Measurements from ENCODE around the gene FAM240A.
A peak's percentile ranks its signal among the peaks of the same experiment; 100 is the strongest.

FAM240A gene

DNA sequence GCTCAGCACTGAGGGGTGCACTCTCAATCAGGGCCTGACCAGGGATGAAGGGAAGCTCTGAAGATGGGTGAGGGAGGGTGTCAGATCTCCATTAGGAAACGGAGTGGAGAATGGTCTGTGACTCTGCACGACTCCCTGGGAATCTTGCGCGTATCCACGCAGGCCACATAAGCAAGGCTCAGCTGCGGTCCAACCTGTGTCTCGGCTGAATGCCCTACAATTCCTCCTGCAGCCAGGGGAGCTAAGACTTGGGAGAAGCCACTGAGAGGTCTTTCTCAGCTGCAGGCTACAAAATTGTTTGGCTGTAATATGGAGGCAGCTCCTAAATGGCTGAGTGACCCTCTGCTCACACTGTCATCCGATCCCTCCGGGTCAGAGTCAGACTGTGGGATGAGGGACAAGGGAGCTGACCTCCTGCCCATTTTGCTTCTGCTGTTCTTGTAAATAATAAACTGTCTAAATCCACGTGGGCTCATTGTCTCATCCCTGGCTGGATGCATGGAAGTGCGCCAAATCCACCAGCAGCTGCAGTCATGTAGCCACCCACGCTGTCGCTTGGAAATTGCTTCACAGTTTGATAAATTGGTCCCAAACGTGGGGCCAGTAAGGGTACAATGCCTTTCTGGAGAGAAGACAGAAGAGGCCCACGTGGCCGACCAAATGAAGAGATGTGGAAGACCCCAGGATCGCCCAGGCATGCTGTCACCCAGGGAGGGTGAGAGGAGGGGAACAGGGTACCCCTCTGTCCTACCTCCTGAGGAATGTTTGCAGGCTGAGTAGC is 50.6 kb downstream of the FAM240A start:
- DNase-seq (ENCODE audit: low read depth, low spot score), result no peak

DNA sequence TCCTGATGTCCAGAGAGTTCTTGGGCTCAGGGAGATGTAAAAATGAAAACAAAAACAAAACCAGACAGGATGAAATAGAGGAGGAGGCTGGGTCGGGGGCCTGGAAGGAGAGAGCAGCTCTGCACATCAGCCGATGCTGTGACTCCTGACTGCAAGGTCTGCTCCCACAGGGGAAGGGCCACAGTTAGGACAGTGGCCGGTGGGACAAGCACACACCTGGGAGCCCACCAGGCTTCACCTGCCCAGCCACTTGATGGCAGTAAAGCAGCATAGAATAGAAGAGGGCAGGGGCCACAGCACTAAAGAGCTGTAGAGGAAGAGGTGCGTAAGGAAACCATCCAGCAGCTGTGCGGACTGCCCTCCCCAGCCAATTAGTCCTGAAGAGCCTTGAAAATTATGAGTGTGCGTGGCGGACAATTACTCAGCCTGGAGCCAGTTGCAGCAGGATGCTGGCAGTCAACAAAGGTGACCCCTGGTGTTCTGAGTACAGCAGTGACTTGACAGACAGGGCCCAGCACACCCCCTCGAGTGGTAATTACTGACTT is 51.3 kb downstream of the FAM240A start:
- peak; percentile 73 for DNase-seq (ENCODE audit: low read depth, low spot score)

DNA sequence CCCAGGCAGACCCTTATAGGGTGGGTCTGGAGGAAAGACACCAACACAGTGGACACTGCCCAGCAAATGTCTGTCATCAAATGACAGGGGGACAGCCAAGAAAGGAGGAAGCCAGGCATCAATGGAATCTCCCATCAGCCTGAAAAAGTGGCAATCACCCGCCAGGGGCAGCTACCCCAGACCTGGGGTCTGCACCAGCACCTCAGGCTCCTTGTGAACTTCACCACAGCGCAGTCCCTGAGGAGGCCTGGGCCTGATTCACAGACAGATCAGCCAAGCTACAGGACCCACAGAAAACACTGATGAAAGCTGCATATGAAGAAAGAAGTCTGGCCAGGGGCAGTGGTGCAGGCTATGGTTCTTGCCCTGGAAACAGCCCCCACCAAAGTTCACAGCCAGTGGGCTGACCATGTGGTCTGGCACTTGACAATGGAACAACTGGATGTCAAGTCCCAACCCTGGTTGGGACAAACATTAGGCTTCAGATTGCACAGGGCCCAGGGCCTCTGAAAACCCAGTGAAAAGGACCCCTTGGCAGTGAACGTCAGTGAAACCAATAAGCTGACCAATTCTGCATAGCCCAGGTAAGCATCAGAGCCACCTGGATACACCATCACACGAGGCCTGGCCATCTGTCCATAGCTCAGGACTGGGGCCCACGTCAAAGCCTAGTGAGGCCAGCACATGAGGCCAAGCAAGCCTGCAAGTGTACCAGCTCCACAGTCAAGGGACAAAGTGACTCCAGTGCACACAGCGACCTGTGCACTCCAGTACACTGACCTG is 52.1 kb downstream of the FAM240A start:
- no peak for DNase-seq (ENCODE audit: low read depth, low spot score)

DNA sequence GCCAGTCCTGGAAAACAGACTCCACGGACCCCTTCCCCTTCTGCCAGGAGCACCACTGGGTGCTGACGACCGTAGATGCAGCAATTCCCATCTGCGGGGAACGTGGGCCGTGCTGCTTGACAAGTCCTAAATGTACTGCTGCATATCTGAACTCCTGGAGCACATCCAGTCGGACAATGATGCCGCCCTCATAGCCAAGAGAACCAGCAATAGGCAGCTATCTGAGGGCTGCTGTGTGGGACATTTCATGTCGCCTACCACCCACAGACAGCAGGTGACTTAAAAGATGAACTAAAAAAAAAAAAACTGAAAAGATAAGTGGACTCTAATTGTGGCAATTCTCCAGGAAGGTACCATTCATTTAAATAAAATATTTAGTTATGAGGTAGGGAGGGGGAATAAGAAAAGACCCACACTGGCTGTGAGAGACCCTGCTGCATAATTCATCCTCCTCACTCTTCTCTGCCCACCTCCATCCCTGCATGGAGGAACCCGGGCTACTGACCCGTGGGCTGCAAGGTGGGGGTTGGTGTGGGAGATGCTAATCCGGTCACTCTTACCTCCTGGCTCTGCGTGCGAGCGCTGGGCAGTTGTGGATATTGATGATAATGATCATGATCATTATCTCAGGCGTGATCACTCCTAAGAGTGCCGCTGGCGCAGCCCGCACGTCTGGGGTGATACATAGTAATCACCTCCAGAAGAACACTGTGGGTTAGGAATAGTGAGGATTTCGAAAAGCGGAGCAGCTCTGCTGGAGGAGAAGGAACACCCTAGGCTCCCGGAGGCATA is 52.8 kb downstream of the FAM240A start:
- no peak for DNase-seq (ENCODE audit: low read depth, low spot score)

DNA sequence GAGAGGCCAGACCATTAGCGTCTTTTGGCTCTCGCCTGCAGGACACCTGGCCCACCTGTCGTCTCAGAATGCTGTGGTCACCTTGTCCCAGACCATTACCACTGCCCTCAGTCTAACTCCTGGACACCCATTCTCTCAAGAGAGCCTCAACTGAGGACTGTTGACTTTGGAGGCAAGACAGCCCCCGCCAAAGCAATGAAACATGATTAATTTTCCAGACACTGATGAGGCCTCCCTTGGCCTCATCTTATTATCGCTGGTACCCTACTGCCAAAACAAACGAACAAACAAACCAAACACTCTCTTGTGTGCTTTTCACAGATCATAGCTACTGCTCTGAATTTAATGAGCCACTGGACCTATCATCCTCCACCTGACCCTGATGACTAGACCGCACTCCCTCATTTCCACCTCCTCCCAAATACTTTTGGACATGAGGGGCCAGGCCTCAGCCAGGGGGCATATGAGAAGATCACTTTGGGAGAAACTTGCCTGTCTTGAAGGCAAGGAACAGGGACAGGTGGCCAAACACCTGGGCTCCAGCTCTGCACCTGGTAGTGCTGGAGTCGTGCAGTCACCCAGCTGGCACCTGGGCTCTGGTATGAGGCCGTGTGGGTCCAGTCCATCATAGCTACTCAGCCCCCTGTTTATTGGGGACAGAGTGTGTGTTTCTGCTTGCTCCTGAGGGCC is 53.6 kb downstream of the FAM240A start:
- no peak for DNase-seq (ENCODE audit: low read depth, low spot score)

DNA sequence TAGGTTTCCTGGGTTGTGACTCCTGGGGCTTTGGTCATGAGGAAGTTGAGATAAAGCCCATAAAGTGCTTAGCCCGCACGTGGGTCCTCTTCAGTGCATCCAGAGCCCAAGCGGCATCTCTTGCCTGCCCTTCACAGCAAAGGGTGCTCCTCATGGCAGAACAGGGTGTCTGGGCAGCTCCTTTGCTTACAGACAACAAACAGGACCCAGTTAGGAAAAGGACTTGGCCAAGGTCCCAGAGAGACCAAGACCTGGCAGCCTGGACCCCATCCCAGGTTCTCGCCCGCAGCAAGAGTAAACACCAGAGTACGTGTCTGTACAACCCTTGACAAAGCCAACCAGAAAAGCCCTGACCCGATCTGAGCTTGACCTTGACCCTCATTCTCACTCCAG is 54.1 kb downstream of the FAM240A start:
- DNase-seq (ENCODE audit: low read depth, low spot score), result no peak

DNA sequence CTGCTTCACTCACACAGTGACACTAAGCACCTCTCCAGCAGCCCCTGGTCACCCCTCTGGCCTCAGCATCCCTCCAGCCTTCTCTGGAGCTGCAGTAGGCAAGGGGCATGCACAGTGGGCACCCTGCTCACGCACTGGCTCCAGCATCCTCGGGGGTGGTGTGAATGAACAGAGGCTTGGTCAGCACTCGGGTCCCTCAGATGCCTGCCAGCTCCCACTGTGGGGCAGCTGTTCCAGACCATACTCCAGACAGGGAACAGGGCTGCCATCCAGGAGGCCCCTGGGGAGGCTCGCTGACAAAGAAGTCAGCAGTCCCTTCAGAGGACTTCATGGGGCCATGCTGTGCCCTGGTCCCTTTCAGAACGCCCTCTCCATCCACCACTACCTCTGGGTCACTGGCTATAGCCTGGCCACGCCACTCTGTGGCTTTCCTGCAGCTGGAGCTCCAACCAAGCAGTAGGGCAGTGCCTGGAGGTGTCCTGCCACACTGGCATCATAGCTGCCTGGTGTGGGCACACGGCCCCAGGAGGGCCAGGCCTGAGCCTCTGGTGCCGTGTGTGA is 54.8 kb downstream of the FAM240A start:
- DNase-seq (ENCODE audit: low read depth, low spot score), result no peak

DNA sequence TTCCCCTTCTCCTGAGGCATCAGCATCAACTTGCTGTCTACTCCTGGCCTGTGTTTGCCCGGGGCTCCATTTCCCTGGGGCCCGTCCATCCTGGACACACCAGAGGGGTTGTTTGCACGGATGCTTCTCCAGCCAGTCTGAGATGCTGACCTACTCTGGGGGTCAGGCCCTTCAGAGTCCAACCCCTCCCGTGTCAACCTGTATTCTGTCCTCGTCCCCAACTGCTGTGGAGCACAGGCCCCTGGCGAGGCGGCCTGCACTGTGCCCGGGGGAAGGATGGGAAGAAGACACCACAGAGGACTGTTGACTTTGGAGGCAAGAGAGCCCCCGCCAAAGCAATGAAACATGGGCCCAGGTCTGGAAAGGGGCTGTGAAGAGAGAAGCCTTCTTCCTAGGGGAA is 55.3 kb downstream of the FAM240A start:
- DNase-seq (ENCODE audit: low read depth, low spot score), result no peak

DNA sequence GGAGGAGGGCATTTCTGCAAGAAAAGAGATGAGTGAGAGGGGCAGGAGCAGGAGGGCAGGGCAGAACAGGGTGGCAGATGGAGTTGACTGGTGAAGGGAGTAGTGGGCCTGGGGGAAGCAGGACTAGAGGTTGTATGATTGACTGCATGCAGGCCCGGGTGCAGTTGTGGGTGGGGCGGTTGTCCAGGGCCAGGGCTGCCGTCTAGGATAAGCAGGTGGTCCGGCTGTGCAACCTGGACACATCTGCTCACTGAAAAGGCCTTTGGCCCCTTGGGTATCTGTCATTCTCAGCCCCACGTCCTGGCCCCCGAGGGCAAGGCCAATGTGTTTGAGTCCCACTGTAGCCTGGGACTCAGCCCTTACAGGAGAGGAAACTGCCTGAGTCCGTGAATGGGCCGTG is 55.8 kb downstream of the FAM240A start:
- no peak for DNase-seq (ENCODE audit: low read depth, low spot score)

DNA sequence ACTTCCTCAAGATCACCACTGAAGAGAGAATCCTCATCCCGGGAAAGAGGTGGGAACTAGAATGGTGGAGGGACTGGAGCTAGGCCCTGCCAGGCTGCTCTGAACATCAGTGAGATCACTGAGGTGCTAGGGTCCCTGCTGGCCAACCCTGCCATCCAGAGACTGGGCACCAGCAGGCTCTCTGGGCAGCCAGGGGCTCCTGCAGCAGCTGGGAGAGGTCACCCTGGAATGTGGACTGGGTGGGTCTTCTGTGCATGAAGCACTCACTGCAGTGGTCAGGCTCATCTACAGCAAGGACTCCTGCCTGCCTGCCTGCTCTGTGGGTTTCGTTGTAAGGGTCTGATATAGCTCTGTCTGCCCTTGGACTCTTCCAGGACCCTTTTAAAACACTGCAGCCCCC is 56.3 kb downstream of the FAM240A start:
- no peak for DNase-seq (ENCODE audit: low read depth, low spot score)

DNA sequence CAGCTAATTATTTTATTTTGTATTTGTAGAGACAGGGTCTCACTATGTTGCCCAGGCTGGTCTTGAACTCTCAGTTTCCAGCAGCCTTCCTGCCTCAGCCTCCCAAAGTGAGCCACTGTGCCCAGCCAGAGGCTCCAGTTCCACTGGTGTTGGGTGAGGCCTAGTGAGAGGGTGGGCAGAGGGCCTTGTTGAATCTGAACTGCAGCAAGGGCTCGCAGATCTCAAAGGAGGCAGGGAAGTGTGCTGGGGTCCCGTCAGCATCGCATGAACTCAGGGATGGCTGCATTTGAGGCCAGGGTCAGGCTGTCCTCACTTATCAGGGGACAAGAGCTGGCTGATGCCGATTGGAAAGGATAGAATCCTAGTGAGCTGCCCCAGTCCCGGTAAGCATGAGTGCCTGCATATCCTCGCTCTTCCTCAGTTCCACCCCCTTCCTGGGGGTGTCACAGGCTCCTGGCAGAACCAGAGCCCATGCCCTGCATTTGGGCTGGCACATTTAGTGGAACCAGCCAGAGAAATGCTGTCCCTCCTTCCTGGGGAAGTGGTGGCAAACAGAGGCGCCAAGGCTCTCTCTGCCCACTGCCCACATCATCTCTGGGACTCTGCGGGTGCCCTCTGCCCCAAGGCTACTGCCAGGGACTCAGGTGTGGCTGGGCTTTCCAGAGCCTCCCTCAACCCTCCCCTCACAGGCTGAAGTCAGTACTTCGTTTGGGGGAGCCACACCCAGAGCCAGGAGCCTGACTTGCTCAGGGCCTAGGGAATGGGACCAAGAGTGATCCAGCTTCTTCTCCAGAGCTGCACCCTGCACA is 57.1 kb downstream of the FAM240A start:
- no peak for DNase-seq (ENCODE audit: low read depth, low spot score)

DNA sequence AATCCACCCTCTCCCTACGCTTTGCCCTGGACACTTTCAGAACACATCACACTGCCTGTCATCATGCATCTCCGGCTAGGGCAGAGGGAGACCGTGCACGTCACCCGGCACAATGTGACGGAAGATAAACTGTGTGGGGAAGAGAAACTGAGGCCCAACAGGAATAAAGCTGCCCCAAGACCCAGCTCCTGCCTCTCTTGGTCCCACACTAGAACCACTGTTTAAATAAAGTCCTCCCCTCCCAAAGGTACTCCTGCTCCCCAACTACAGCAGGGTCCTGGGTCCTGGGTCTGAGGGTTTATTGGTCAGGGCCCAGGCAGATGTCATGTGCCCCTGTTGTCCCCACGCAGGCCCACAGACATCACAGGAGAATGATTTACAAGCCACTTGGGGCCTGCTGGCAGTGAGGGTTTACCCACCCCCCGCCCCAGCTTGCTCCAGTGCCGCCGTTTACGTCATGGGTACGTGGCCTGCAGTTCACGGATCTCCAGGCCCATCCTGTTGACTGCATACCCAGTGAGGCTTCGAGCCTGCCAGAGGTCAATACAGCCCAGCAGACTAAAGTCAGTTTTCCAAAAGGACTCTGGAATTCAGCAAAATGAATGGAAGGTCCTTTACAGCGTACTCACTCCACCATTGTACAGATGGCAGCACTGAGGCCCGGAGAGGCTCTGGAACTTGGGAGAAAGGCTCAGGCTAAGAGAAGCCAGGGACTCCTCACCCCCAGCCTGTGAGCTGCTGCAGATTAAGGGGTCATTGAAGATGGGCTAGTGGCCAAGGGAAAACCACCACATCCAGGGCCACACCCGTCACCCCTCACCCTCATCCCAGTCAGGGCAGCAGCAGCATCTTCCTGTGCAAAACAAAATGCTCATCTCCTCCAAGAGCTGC is 57.9 kb downstream of the FAM240A start:
- DNase-seq (ENCODE audit: low read depth, low spot score), result no peak

DNA sequence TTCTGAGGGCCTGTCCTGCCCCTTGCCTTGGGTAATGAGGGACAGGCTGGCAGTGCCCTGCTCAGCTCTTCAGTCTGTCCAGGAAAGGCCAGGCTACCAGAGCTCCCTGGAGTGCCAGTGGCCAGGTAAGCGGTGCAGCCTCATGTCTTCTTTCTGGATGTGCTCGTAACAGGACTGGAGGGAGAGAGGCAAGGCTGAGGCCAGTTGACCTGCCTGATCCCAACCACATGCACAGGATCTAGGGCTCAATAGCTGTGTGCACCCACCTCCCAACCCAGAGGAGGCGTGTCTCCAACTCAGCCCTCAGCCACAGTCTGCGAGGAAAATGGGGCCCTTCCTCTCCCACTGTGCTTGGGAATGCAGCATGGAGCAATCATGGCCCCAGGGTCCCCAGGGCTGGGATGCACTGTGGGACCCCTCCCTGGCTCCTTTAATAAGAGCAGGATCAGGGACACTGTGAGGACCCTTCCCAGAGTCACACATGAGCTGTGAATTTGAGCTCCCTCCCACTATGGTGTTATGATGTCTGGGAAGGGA is 58.6 kb downstream of the FAM240A start:
- no peak for DNase-seq (ENCODE audit: low read depth, low spot score)

DNA sequence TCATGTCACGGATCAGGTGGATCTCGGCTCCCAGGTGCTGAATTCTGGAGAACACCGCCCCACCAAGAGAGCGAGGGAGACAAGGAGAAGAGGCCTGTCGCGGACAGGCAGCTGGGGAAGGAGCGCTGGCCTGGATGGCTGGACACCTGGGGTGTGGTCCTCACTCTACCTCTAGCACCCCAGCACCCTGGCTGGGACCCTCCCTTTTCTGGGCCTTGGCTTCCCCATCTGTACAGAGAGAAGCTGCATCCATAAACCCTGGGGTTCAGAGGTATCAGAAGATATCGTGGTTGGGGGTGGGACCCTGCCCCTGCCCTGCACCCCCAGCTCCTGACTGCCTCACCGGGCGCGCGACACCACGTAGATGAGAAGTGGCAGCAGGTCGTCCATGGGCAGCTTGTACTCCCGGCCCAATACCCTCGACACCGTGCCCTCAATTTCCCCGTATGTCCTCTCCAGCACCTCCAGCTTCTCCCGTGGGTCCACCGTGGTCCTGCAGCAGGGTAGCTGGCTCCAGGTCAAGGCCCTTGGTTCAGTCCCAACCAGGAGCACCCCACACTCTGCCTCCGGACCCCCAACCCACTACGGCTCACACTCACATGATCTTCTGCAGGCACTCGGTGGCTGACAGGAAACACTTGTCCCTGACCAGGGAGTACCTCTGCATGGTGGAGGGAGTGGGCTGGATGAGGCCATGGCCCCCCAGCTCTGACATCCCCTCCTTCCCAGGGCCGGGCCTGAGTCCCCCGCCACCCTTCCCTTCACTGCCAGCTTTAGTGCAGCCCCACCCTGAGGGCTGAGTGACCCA is 59.4 kb downstream of the FAM240A start:
- DNase-seq (ENCODE audit: low read depth, low spot score), result no peak

DNA sequence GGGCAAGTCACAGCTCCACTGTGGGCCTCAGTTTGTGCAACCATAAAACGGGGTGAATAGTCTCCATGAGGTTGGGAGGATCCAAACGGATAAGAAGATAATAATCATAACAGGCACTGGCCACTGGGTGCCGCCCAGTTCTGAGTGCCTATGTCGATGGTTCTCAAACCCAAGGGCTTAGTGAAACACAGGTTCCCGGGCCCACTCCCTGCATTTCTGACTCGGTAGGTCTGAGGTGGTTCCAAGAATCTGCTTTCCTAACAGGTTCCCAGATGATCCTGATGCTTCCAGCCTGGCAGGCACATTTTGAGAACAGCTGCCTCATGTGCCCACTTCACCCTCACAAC is 60.0 kb downstream of the FAM240A start:
- no peak for DNase-seq (ENCODE audit: low read depth, low spot score)

DNA sequence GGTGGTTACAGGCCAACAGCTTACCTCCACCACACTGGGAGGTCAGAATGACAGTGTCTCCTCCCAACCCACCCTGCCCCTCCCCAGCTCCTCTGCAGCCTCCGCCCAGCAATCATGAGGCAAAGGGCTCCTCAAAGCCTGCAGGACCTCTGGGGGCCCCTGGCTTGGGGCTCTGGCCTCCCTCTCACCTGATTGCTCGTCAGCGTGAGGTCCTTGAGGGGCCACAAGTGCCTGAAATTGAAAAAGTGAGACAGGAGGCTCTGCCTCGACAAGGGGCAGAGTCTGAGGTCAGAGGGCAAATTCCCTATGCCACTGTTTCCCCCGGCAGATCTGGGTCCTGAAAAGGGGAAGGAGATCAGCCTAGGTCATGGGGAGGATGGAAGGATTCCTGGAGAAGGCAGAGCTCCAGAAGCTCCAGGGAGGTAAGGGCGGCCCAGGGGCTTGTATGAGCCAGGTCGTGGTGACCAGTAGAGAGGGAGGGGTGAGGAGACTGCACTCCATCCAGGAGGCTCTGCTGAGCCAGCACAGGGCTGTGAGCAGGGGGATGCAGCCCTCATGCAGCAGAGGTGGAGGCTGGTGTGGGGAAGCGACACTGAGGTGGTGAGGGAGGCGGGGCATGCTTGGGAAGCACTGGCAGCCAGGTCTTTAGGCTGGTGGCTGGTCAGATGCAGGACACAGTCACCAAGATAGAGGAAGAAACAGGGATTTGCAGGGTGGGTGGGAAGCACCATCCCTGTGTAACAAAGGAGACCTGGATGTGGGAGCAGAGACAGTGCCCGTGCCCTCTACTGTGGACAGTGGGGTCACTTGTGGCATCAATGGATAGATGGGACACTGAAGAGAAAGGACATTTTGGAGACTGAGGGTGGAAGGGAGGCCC is 61.1 kb downstream of the FAM240A start:
- DNase-seq (ENCODE audit: low read depth, low spot score), result no peak
